DMS 273 (cell line): ENCODE measurements around the gene MRPL32.

Source experiments
- DNase-seq: peaks from one replicate; lab custom pipeline; 2025; ENCODE audit not compliant: unreplicated experiment; lab: John Stamatoyannopoulos, UW

The MRPL32 gene

DNA sequence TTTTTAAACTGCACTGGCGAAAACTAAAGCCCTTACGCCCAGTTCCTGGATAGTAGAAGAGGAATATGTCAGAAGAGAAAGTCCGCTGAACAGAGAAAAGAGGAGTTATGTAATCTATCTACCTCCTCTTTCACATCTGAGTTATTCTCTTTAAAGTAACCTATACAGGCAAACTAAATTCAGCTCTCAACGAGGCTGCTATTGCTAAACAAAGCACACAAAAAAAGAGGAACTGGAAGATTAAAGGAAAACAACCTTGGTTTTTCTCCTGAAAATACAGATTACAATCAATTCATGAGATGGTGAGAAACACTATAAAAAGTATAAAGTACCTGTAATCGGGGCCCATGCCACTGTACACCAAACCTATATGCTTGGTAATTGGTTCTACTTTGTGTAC, 6.0 kb upstream of the MRPL32 start:
- no peak for DNase-seq

- no peak for DNase-seq
Observed at GRCh38 chr7:42928754-42929153, 3.4 kb upstream of the MRPL32 start.

DNA sequence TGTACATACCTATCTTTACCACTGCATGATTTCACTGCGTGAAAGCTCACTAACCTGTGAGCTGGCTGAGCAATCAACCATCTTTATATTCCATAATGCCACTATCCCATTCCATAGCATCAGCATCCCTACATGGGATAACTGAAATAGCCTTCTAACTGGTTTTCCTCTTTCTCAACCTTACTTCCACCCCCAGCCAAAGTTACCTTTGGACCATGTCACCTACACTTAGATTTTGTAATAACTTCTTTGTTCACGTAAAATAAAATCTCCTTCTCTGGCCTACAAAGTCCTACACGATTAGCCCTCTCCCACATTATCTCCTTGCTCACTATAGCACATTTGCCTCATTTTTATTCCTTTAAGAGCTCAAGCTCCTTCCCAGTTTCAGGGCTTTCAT, 2.7 kb upstream of the MRPL32 start:
- DNase-seq = no peak

DNA sequence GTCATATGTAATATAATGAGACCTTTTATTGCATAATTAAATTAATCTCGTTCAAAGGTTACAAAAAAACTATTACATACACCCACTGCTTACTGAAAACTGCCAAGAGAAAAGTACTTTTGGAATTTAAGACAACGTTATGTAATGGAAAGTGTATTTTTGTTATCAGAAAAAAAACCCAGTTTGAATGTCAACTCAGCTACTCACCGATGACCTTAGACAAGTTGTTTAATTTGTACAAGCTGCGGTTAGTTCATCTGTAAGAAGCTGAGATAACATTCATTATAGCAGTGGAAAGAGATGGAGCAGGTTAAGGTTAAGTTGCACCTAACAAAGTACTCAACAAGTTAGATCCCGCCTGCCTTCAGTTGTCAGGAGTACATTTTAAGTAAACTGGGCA, 1.3 kb upstream of the MRPL32 start:
- no peak for DNase-seq

- peak; percentile 62 for DNase-seq
Observed at GRCh38 chr7:42931447-42931833, 736 bp upstream of the MRPL32 start.

DNA sequence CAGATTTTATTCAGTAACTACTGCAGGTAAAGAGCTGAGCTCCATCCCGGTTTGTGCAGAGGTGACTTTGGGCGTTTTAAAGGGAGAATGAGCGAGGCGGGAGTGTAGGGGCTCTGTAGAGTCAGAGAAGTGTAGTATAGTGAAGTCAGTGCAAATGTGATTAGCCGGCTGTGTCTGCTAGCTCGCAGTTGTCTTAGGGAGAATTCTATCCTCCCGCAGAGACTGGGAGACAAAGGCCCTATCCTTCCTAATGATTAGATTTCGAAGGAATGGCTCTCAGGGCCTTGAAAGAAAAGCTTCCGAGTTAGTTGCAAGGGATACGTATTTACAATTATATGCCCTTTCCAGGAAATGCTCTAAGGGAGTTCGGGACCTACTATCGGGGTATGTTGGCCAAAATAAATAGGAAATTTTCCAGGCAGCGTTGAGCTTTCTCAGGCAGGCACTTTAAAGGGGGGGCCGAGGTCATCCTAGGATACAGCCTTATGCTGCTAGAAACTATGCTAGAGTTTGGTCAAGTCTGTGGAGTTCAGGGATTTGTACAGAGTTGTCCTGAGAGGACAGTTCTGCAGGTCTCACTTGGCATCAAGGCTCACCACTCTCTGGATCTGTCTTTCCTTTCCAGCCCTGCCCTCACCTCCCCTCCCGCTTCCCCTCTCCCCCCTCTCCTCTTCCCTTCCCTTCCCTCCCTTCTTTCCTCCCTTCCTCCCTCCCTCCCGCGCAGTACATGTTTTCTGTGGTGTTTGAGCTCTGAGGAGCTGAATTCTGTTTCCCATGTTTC, 825 bp downstream of the MRPL32 start:
- DNase-seq = peak; percentile 49

DNA sequence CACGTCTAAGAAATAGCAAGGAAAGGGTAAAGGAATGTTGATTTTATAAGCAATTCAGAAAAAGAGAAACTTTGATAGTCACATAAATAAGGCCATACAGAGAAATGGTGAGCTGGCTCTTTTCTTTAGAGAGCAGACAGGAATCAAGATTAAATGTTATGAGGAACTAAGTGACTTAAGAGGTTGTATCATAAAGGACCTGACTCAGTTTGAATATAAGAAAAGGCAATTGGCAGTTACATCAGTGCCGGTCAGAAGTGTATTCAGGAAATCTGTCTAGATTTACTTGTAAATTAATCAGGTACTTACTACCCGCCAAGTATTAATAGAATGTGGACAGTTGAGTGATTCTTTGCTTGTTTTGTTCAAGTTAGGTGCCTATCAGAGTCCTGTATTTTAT, 2.1 kb downstream of the MRPL32 start:
- no peak for DNase-seq

DNA sequence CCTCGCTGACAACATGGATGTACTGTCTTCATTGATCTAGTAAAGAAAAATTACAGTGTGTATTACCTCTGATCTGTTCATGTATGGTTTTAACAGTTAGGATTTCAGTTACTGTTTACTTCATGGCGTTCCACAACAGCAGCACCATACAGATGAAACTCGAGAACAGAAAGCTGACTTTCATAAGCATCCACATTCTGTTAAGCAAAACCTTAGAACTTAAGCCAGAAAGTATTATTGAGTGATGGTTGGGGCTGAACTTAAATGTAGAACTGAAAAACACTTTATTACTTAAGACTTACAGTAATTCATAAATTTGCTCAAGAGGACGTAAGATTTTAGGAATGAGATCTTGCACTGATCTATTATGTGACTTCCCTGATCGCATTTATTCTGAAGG, 3.7 kb downstream of the MRPL32 start:
- no peak for DNase-seq

- no peak for DNase-seq
Observed at GRCh38 chr7:42939457-42940240, 7.5 kb downstream of the MRPL32 start.

GRCh38 chr7:42940985-42941847, 9.0 kb downstream of the MRPL32 start:
- DNase-seq = peak; percentile 87

- no peak for DNase-seq
Observed at GRCh38 chr7:42945821-42946626, 13.8 kb downstream of the MRPL32 start.

DNA sequence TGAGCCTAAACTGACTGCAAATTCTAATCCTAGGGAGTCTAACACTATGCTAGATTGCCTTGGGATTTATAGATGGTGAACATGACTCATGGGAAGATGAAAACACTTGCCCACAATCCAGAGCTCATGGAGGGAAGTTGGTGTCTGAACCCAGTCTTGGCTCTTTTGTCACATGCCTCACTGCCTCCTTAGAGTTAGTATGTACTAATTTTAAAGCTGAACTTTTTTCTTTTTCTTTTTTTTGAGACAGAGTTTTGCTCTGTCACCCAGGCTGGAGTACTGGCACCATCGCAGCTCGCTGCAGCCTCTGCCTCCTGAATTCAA, 14.4 kb downstream of the MRPL32 start:
- DNase-seq = no peak

DNA sequence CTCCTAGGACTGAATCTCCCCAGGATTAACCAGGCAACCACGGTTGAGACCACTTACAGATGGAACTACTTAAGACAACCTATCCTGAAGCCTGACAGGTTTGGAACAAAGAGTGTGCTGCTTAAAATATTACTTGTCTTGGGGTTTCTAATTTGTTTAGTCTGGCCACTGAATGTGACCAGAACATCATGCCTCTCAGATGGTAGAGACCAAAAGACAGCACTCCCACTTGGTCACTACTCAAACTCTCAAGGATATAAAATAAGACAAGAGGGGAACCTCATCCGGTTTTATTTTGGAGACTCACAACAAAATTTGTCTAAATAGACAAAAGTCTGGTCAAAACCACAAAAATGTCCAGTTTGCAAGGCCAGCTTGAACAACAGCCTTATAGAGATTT, 15.3 kb downstream of the MRPL32 start:
- no peak for DNase-seq

DNA sequence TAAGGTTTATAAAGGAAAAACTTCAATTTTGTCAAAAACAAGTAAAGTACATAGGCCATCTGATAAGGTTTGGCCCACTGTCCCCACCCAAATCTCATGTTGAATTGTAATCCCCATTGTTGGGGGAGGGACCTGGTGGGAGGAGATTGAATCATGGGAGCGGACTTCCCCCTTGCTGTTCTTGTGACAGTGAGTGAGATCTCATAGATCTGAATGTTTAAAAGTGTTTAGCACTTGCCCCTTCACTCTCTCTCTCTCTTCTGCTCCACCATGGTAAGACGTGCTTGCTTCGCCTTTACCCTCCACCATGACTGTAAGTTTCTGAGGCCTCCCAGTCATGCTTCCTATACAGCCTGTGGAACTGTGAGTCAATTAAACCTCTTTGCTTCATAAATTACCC, 18.2 kb downstream of the MRPL32 start:
- no peak for DNase-seq

DNA sequence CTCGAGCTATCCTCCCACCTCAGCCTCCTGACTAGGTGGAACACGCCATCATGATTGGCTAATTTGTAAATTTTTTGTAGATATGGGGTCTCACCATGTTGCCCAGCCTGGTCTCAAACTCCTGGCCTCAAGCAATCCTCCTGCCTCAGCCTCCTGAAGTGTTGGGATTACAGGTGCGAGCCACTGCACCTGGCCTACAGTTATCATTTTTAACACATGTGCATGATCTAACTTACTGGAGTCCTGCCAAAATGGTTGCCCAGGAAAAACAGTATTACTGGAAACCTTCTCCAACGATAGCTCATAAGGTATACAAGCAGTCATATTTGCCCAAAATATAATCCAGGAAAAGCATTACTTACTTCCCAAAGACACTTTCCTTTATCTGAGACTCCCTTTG, 20.2 kb downstream of the MRPL32 start:
- DNase-seq = no peak

DNA sequence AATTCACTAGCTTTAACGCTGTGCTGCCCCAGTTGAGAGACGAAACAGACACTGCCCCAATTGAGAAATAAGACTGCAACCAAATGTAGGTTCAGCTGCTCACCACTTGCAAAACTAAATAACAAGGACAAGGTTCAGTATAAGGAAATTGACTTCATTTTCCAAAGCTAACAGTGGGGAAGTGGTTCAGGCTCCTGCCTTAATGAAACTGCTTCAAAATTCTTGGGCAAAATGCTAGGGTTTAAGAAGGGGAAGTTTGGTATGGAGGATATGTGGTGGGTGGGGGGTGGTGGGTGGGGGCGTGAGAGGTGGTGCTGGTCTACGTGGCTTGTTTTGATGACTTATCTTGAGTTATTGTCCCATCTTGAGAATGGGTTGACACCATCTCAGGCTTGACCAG, 21.8 kb downstream of the MRPL32 start:
- DNase-seq = no peak

GRCh38 chr7:42956062-42956461, 23.9 kb downstream of the MRPL32 start:
- no peak for DNase-seq

- no peak for DNase-seq
Observed at GRCh38 chr7:42959549-42959948, 27.4 kb downstream of the MRPL32 start.

DNA sequence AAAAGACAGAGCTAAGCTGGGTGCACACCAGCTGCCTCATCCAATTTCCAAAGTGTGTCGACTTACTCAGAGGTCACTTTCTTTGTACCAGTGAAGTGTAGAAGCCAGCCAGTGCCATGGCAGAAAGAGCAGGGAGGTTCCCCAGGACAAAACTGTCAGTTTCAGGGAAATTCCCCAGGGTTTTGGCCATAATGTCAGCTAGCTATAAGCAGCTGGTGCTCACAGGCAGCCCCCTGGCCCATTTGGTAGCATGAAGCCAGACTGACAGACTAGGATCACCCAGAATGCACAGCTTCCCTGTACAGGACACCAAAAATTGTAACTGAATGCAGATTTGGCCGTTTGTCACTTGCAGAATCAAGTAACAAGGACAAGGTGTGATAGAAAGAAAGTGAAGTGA, 28.6 kb downstream of the MRPL32 start:
- DNase-seq = no peak

- no peak for DNase-seq
Observed at GRCh38 chr7:42961170-42961569, 29.0 kb downstream of the MRPL32 start.

- no peak for DNase-seq
Observed at GRCh38 chr7:42964293-42964692, 32.1 kb downstream of the MRPL32 start.
